SKM-1 (cell line): Measurements from ENCODE around the gene MRPL43.
"Not testable (repeated sequence)": the region's sequence is repeated elsewhere in the genome, so short reads cannot be mapped to it uniquely, and the experiment has no call there.

Source experiments
- DNase-seq: peaks from one replicate; lab custom pipeline; 2025; ENCODE audit not compliant: unreplicated experiment; lab: John Stamatoyannopoulos, UW

Gene MRPL43

DNA sequence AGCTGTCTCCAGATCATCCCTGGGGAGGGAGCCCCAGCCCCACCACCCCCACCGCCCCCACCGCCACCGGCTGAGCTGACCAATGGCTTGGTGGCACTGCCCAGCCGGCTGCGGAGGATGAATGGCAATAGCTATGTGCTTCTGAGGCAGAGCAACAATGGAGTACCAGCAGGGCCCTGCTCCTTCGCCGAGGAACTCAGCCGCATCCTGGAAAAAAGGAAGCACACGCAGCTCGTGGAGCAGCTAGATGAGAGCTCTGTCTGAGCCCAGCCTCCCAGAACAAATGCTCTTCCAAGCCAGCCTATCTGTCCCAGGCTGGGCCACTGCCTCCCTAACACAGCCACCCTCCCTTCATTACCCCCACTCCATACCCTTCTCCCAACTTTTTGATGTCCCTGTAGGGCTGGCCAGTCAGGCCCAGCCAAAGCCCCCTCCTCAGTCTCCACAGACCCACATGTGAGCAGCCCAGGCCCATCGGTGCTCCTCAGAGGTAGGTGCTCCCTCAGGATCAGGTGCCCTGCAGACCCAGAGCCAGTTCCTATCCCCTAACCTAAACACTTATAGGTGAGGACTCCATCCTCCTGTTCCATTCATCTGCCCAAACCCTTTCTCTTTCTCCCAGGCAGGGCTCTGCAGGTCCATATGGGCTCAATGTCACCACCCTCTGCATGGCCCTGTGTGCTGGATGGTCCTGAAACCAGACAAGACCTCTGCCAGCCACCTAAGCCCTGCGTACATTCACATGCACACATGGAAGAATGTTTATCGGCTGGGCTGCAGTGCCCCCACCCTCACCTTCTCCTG is 3.2 kb downstream of the MRPL43 start:
- no peak for DNase-seq

DNA sequence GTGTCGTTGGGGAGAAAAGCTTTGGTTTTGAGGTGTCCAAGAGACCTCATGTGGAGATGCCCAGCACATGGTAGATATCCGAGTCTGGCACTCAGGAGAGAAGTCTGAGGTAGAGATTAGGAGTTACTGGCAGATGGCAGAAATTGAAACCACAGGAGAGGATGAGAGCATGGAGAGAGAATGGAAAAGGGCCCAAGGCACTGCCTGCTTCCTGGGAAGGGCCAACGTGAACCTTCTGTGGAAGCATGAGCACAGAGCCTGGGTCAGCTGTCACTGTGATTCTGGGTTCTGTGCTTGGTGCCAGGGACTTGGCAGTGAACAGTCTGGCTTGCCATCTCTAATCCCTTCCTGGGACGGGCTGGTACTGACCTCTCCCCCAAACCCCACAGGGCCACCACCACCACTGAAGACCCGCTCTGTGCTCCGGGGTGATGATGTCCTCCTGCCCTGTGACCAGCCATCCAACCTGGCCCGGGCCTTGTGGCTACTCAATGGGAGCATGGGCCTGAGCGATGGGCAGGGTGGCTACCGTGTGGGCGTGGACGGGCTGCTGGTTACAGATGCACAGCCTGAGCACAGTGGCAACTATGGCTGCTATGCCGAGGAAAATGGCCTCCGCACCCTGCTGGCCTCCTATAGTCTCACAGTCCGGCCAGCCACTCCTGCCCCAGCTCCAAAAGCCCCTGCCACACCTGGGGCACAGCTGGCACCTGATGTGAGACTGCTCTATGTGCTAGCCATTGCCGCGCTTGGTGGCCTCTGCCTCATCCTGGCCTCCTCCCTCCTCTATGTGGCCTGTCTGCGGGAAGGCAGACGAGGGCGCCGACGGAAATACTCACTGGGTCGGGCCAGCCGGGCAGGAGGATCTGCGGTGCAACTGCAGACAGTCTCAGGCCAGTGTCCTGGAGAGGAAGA is 4.1 kb downstream of the MRPL43 start:
- no peak for DNase-seq

DNA sequence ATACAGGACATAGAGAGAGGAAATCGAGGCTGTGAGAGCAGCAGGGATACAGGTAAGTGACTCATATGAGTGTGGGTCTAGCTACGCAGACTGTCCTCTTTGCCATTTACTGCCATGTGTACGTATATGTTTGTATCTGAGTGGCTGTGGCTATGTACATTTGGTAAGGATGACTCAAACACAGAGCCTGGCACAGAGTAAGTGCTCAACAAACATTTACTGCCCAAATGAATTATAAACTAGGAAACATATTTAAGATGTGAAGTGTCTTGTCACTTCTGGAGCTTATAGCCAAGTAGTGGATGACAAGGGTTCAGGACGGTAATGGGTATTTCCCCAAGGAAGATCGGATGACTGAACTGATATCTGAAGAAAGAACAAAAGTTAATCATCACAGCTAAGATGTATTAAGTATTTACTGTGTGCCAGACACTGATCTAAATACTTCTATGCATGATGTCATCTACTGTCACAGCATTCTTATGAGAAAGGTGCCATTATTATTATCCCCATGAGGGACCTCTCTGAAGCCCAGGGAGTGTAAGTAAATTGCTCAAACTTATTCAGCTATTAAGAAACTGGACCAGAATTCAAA is 6.0 kb downstream of the MRPL43 start:
- no peak for DNase-seq

DNA sequence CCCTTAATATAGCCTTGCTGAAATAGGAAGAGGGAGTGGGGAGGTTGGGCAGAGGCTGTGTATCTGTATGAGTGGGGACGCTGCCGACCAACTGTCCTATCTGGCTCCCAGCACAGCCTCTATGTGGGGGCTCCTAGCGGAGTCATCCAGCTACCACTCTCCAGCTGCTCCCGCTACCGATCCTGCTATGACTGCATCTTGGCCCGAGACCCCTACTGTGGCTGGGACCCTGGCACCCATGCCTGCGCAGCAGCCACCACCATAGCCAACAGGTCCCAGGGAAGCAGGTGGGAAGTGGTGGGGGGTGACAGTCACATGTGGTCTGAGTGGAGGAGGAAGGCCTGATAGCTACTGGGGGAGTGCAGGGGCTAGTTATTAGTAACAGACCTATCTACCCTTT is 6.6 kb downstream of the MRPL43 start:
- DNase-seq = no peak

DNA sequence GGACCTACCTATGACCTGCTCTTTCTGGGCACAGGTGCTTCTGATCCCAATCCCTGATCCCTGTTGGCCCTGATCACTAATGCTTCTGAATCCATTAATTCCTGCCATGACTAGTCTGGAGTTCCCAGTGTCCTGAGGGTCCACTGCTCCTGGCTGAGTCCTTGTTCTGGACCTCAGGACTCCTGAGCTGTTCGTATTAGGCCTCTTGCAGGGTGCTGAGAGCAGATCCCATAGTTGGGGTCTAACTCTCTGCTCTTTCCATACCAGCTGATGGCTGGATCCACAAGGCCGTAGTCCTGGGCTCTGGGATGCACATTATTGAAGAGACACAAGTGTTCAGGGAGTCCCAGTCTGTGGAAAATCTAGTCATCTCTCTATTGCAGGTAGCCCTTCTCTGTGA is 7.0 kb downstream of the MRPL43 start:
- DNase-seq = no peak

DNA sequence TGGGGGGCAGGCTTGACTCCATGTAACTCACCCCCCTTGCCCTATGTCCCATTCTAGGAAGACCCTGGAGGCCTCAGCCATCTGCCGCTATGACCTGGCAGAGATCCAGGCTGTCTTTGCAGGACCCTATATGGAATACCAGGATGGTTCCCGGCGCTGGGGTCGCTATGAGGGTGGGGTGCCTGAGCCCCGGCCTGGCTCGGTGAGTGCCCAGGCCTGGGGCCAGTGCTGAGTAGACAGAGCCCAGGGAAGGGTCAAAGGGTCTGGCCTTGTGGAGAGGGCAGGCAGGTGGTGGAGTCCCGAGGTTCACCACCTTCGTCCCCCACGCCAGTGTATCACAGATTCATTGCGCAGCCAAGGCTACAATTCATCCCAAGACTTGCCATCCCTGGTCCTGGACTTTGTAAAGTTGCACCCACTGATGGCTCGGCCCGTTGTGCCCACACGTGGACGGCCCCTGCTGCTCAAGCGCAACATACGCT is 7.5 kb downstream of the MRPL43 start:
- DNase-seq = no peak

DNA sequence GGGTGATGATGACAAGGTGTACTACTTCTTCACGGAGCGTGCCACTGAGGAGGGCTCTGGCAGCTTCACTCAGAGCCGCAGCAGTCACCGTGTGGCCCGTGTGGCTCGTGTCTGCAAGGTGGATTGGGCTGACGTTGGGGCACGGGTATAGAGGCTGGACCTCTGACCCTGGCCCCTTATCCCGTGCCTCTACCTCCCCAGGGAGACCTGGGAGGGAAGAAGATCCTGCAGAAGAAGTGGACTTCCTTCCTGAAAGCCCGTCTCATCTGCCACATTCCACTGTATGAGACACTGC is 8.4 kb downstream of the MRPL43 start:
- no peak for DNase-seq

DNA sequence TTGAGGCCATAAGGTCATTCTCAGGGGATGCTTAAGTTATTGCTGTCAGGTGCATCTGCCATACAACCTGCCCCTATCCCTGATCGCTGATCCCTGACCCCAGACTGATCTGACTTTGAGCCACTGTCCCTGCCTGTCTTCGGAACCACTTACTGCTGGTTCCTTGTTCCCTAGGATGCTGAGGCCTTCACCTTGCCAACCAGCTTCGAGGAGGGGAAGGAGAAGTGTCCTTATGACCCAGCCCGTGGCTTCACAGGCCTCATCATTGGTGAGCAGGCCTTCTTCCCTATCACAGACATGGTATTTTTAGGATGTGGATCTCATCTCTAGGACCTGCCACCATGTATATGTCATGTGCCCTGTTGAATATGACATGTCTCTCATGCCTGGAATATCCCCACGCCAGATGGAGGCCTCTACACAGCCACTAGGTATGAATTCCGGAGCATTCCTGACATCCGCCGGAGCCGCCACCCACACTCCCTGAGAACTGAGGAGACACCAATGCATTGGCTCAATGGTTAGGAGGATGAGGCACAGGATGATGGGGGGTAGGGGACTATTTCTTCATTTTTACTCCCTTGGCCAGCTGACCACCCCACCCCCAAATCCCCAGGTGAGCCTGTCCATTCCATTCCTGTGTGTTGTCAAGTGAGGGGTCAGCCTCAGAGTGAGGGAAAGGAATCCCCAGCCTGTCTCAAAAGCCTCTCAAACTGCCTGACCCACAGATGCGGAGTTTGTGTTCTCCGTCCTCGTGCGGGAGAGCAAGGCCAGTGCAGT is 9.0 kb downstream of the MRPL43 start:
- no peak for DNase-seq

DNA sequence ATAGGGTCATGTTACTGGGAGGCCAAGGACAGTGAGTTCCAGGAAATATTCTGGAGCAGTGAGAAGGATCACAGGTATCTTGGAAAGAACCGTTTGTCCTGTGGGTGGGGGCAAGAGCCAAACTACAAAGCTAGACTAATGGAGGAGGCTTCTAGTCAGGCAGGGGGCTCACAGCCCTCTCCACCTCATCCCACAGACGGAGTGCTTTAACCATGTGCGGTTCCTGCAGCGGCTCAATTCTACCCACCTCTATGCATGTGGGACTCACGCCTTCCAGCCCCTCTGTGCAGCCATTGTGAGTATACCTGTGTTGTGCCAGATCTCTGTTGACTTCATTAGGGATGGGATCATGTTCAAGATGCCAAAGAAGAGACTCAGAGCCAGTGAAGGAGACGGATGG is 9.9 kb downstream of the MRPL43 start:
- DNase-seq = no peak

DNA sequence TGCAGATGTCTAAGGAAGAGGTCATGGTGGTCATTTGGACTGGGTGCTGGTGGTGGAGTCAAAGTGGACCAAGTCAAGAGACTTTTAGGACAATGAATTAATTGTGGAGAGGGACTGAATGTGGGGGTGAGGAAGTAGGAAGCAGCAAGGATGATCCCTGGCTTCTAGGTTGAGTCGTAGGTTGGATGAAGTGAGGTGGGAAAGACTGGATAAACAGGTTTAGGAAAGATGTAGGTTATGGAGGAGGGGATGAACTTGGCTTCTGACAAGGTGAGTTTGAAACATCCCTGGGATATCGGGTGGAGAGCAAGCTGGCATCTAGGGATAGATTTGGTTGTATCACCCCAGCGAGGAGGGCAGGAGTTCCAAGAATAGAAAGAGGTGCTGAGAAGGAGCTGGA is 10.4 kb downstream of the MRPL43 start:
- DNase-seq = no peak

DNA sequence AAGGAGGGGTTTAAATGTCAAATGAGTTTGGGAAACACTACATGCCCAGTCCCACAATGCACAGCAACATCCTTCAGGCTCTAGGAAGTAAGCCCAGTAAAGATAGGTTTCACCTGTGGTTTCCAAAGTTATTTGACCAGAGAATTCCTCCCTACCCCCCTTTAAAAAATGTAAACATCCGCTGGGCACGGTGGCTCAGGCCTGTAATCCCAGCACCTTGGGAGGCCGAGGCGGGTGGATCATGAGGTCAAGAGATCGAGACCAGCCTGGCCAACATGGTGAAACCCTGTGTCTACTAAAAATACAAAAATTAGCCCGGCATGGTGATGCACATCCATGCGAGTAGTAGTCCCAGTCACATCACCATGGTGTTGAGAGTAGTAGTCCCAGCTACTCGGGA is 11.9 kb downstream of the MRPL43 start:
- DNase-seq = not testable (repeated sequence)

DNA sequence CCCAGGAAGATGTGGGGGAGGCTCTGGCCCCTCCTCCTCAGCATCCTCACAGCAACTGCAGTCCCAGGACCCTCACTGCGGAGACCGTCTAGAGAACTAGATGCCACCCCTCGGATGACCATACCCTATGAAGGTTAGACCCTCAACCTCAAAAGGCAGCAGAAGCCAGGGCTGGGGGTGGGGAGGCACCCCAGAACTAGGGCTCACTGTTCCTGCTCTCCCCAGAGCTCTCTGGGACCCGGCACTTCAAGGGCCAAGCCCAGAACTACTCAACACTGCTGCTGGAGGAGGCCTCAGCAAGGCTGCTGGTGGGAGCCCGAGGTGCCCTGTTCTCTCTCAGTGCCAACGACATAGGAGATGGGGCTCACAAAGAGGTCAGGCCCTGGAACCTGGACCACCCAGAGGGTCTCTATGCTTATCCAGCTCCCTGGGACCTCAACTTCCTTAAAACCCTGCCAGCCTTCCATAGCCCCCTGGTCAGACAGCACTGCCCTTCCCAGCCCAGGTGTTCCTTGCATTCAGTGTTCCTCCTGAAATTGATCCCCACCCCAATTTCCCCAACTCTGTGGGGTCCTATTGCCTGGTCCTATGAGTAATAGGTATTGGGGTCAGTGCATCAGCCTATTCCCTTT is 14.3 kb downstream of the MRPL43 start:
- DNase-seq = no peak

DNA sequence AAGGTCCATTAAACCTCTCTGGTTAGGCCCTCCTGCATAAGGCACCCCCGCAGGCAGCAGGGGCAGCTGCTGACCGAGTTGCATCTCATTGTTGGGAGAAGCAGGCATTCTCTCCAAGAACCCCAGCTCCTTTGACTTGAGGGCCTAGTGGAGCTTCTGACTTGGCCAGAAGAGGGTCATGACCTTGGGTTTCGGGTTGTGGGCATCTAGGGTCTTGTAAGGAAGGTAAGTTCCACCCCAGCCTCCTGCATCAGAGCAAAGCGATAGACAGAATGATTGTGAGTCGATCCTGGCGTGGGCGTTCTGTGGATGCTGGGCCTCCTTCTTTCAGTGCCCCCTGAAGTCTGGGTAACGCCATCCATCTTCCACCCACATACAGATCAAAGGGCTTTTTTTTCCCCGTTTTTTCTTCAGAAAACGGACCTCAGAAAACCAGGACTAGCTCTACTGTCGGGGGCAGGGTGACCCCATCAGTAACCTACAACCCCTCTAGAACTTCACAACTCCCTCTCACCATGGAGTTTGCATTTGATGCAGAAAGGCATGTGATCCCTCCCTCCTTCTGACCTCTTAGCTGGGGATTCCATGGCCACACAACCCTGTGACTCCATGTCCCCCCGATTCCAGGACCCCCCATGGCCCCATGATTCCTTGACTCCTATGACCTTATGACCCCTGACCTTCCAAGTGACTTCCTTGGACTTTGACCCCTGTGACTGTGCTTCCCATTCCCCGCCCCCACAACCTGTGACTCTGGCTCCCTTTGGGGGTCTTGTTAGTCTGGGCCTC is 15.0 kb downstream of the MRPL43 start:
- no peak for DNase-seq

DNA sequence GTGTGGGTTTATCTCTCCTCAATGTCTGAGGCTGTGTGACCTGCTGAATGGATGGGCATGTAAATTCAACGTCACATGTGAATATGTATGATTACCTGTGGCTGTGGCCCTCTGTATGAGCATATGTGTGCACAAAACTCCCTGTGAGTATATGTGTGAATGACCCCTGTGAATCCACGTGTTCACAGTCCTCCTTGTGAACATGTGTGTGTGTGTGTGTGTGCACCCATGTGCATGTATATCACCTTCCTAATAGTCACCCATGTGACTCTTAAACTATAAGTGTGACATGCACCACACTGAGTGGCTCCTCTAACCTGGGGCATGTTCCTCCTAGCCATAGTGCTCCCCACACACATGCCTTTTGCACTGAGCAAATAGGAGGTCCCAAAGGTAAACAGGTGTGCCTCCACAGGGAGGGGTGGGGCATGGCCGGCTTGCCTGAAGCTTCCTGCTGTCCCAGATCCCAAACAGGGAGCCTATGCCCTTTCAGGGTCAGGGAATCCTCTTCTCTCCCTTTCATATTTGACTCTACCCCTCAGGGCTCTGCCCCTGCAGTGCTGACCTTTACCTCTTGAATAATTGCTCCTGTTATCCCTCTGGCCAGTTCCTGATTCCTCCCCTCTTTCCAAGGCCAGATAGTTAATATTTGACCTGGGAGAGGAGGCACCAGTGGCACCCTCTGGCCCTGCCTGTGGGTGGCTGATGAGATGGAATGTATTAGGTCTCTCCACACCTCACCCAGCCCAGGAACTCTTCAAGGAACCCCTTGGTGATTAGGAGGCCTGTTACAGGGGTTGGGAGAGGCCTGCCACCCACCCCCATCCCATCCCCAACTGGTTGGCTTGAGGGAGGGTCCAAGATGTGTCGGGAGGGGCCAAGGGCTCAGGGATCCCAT is 16.1 kb downstream of the MRPL43 start:
- DNase-seq = no peak

DNA sequence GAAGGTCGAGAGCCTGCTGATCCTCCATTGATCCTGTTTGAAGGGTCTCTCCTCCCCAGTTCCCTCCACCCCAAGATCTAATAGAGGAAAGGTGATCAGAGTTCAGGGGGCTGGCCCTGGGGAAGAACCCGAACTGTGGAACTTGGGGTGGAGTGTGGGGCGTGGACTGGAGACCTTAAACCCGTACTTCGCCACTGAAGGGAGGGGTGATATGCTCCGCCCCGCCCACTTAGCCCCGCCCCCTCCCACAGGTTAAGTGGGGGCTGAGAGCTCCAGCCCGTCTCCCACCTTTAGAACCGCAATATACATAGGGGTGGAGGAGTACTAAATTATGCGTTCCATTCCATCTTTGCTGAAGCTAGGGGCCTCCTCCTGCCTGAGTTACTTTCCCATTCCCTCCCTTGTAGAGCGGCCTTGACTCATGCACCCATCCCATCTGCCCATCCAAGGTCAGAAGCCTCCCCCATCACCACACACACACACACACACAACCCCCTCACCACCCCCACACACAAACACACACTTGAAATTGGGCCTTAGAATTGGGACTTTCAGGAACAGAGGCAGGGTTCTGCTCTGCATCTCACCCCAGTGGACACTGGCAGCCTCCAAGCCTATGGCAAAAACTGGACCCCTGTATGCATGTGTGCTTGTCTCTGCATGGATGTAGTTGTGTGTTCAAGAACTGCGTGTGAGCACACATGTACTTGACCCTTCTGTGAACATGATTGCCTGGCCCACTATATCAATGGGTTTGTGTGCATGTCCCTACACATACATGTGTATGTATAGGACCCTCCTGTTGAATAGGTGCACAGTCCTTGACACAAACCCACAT is 17.0 kb downstream of the MRPL43 start:
- DNase-seq = no peak

DNA sequence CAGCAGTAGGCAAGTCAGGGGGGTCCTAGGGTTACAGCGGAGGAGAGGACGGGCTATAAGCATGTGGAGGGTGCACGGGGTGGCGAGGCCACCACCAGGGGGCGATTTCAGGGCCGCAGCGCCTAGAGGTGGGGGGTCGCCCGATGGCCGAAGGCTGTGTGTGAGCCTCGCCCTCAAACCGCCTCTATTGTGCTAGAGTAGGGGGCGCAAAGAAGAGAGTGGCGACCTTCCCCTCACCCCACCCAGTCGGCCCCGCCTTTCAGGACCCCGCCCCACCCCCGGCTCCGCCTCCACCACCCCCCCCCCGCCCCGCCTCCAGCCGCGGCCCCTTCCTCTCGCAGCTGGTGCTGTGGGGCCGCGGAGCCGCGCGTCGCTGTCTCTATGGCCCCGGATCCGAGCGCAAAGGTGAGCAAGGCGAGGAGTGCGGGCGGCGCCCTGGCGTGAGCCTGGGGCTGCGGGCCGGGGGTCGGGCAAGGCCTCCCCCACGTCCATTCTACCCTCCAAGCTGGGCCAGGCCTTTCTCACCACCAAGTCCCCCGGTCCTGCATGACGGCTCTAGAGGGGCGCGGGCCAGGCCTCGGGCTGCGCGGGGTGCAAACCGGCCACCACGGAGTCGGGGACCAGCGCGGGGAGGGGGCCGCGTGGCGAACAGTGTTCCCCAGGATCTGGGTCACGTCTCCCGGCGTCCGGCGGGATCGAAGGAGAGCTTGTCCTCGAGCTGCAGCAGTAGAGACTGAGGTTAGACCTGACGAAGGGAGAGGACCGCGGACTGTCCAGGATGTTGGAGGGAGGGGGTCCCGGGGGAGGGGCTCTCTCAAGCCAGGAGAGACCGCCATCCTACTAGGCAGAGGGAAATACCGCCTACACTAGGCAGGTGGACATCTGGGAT is 17.9 kb downstream of the MRPL43 start, which contains the start of gene SEMA4G:
Gene SEMA4G (plus strand): TSS at position 318 of the 889 bp plus-strand sequence. CDS start 3,409 bp downstream, outside the sequence.
- DNase-seq = no peak

DNA sequence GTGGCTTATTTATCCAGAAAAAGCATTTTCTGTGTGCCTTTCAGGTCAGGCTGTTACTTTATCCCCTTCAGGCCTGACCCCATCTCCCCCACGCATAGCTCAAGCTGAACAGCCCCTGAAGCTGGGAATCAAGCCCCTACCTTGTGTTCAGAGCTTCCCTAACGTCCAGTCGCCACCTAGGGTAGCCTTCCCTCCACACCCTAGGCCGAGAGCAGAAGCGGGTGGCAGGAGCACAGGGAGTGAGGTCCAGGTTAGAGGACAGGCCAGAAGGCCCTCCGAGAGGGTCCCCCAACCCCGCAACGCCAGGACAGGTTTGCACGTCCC is 18.5 kb downstream of the MRPL43 start:
- no peak for DNase-seq
